Measurements from ENCODE around the gene GPR3. TPM values are rescaled to one million over a fixed set of nuclear protein-coding genes. Genes with fewer than 3 reads are reported as not detected.

Gene GPR3
- total RNA-seq, 1 donor from 2014 or later, result 0.86 TPM

DNA sequence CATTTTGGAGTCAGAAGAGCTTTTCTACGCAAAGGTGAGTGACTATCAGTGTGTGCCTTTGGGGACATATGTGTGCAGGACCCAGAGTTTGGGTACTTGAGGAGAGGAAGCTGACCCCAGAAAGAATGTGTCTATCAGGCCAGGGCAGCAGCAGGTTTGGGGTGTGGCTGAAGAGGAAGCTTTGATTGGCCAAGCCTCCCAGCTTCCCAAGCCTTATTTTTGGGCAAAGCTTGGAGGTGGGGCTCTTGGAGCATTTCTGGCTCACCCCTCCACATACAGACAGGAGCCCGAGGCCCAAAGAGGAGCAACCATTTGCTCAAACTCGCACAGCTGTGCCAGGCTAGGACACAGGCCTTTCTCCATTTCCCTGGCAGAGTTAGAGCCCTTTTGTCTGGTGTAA lies 4.7 kb downstream of the GPR3 start:
- no peak overlapping the region for H3K27ac Mint-ChIP-seq (ENCODE audit: unreplicated experiment)
- no peak for TF ChIP-seq EZH2 (IDR thresholded peaks at IDR 0.05; ENCODE audit: insufficient read depth, low read length)
- TF ChIP-seq, protein P1, sequence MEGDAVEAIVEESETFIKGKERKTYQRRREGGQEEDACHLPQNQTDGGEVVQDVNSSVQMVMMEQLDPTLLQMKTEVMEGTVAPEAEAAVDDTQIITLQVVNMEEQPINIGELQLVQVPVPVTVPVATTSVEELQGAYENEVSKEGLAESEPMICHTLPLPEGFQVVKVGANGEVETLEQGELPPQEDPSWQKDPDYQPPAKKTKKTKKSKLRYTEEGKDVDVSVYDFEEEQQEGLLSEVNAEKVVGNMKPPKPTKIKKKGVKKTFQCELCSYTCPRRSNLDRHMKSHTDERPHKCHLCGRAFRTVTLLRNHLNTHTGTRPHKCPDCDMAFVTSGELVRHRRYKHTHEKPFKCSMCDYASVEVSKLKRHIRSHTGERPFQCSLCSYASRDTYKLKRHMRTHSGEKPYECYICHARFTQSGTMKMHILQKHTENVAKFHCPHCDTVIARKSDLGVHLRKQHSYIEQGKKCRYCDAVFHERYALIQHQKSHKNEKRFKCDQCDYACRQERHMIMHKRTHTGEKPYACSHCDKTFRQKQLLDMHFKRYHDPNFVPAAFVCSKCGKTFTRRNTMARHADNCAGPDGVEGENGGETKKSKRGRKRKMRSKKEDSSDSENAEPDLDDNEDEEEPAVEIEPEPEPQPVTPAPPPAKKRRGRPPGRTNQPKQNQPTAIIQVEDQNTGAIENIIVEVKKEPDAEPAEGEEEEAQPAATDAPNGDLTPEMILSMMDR (IDR thresholded peaks at IDR 0.05; ENCODE audit: insufficient read depth, low read depth, low read length), result no peak
- DNase-seq (ENCODE audit: low read depth) (no peak), FAIRE-seq (no peak)
- no peaks in the 10 kb centered on the region for H3K9me3 Mint-ChIP-seq (ENCODE audit: unreplicated experiment)
- Histone ChIP-seq H4K20me1 (ENCODE audit: insufficient read depth, low read length) (peaks cover 5% of the 10 kb centered on the region), H3K4me2 (ENCODE audit: low read length) (no peak overlapping the region), H2AFZ (ENCODE audit: low read depth, low read length) (no peak overlapping the region), H3K79me2 (ENCODE audit: insufficient read depth, low read length) (no peaks in the 10 kb centered on the region), H3K27me3 (ENCODE audit: insufficient read depth, low read length) (no peaks in the 10 kb centered on the region), H3K4me3 (ENCODE audit: insufficient read depth, low read depth, low read length) (no peak overlapping the region), H3K27ac (ENCODE audit: low read depth, low read length) (no peak overlapping the region), H3K9ac (ENCODE audit: low read length) (no peak overlapping the region), H3K36me3 (ENCODE audit: insufficient read depth, low read length) (no peaks in the 10 kb centered on the region), H3K9me3 (ENCODE audit: insufficient read depth, low read depth, low read length) (no peaks in the 10 kb centered on the region), H3K4me1 (ENCODE audit: insufficient read depth, low read length) (peaks cover 17% of the 10 kb centered on the region)
- H3K4me1 Mint-ChIP-seq (ENCODE audit: low read depth, unreplicated experiment), result peaks cover 13% of the 10 kb centered on the region
- no peaks in the 10 kb centered on the region for H3K36me3 Mint-ChIP-seq (ENCODE audit: low read depth, unreplicated experiment)
- no peak overlapping the region for H3K4me3 Mint-ChIP-seq (ENCODE audit: unreplicated experiment)
- peaks cover 4% of the 10 kb centered on the region for H3K27me3 Mint-ChIP-seq (ENCODE audit: low read depth, unreplicated experiment)

DNA sequence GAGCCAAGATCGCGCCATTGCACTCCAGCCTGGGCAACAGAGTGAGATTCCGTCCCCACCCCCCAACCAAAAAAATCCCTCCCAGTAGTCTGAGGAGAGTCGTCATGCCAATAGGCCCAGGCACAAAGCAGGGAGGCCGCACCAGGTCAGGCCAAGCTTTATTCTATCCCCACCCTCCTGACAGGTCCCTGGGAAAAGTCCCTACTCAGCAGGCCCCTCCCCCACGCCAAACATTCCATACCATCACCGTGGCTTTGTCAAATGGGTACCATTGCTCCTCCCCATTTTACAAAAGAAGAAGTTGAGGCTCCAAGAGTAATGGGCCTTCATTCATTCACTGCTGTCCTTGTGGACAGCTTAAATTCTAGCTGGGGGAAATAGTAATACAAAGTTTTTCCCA lies 5.3 kb downstream of the GPR3 start:
- Histone ChIP-seq H3K79me2 (ENCODE audit: insufficient read depth, low read length) (no peaks in the 10 kb centered on the region), H3K4me2 (ENCODE audit: low read length) (no peak overlapping the region), H4K20me1 (ENCODE audit: insufficient read depth, low read length) (peaks cover 5% of the 10 kb centered on the region), H3K27ac (ENCODE audit: low read depth, low read length) (no peak overlapping the region), H2AFZ (ENCODE audit: low read depth, low read length) (no peak overlapping the region), H3K4me1 (ENCODE audit: insufficient read depth, low read length) (peaks cover 17% of the 10 kb centered on the region), H3K36me3 (ENCODE audit: insufficient read depth, low read length) (no peaks in the 10 kb centered on the region), H3K9me3 (ENCODE audit: insufficient read depth, low read depth, low read length) (no peaks in the 10 kb centered on the region), H3K27me3 (ENCODE audit: insufficient read depth, low read length) (no peaks in the 10 kb centered on the region), H3K9ac (ENCODE audit: low read length) (no peak overlapping the region), H3K4me3 (ENCODE audit: insufficient read depth, low read depth, low read length) (no peak overlapping the region)
- FAIRE-seq, result no peak
- Mint-ChIP-seq H3K36me3 (ENCODE audit: low read depth, unreplicated experiment) (no peaks in the 10 kb centered on the region), H3K4me1 (ENCODE audit: low read depth, unreplicated experiment) (peaks cover 12% of the 10 kb centered on the region), H3K27ac (ENCODE audit: unreplicated experiment) (no peak overlapping the region), H3K27me3 (ENCODE audit: low read depth, unreplicated experiment) (peaks cover 2% of the 10 kb centered on the region), H3K9me3 (ENCODE audit: unreplicated experiment) (no peaks in the 10 kb centered on the region), H3K4me3 (ENCODE audit: unreplicated experiment) (no peak overlapping the region)
- DNase-seq (ENCODE audit: low read depth), result no peak
- no peak for TF ChIP-seq EZH2 (IDR thresholded peaks at IDR 0.05; ENCODE audit: insufficient read depth, low read length)
- TF ChIP-seq, protein P1 (IDR thresholded peaks at IDR 0.05; ENCODE audit: insufficient read depth, low read depth, low read length), result no peak

DNA sequence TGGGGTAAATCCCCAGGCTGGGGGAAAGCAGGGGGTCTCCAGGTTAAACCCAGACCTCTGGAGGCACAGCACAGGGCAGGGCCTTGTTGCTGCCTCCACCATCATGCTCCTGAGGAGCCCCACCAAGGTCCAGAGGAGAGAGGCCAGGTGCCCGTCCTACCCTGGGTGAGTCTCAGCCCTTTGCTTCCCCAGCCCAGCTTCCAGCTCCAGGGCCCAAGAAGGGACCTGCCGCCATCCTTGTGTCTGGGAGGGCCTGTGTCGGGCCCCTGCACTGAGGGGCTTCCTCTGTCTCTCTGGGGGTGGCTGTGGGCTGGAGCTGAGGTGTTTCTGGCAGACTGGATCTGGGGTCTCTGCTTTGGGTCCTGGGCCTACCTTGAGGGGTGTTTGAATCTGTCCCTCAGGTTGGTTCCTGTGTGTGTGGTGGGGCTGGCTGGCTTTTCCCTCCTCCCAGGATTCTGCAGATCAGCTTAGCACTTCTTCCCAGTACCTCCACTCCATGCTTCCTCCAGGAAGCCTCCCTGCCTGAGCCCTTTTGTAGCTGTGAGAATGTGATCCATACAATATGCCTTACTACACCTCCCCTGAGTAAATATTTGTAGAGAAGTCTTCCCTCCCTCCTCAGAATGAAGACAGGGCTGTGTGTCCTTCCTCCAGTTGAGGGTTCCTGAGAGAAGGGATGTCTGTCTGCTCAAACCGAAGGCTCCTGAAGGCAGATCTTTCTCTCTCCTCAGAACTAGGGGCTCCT lies 6.2 kb downstream of the GPR3 start:
- Mint-ChIP-seq H3K4me3 (ENCODE audit: unreplicated experiment) (peak overlapping the region; percentile 62), H3K4me1 (ENCODE audit: low read depth, unreplicated experiment) (peaks cover 12% of the 10 kb centered on the region), H3K9me3 (ENCODE audit: unreplicated experiment) (no peaks in the 10 kb centered on the region), H3K27ac (ENCODE audit: unreplicated experiment) (no peak overlapping the region), H3K36me3 (ENCODE audit: low read depth, unreplicated experiment) (no peaks in the 10 kb centered on the region), H3K27me3 (ENCODE audit: low read depth, unreplicated experiment) (no peaks in the 10 kb centered on the region)
- Histone ChIP-seq H3K27me3 (ENCODE audit: insufficient read depth, low read length) (no peaks in the 10 kb centered on the region), H3K4me2 (ENCODE audit: low read length) (no peak overlapping the region), H3K27ac (ENCODE audit: low read depth, low read length) (no peak overlapping the region), H3K9ac (ENCODE audit: low read length) (no peak overlapping the region), H3K36me3 (ENCODE audit: insufficient read depth, low read length) (no peaks in the 10 kb centered on the region), H3K4me1 (ENCODE audit: insufficient read depth, low read length) (peaks cover 19% of the 10 kb centered on the region), H3K4me3 (ENCODE audit: insufficient read depth, low read depth, low read length) (no peak overlapping the region), H3K9me3 (ENCODE audit: insufficient read depth, low read depth, low read length) (no peaks in the 10 kb centered on the region), H3K79me2 (ENCODE audit: insufficient read depth, low read length) (no peaks in the 10 kb centered on the region), H2AFZ (ENCODE audit: low read depth, low read length) (no peak overlapping the region), H4K20me1 (ENCODE audit: insufficient read depth, low read length) (peaks cover 5% of the 10 kb centered on the region)
- DNase-seq (ENCODE audit: low read depth), result no peak
- no peak for FAIRE-seq
- no peak for TF ChIP-seq EZH2 (IDR thresholded peaks at IDR 0.05; ENCODE audit: insufficient read depth, low read length)
- TF ChIP-seq, protein P1 (IDR thresholded peaks at IDR 0.05; ENCODE audit: insufficient read depth, low read depth, low read length), result no peak
